ENCODE measurements around the gene PCED1B.
A peak's percentile ranks its signal among the peaks of the same experiment; 100 is the strongest.

PCED1B gene

DNA sequence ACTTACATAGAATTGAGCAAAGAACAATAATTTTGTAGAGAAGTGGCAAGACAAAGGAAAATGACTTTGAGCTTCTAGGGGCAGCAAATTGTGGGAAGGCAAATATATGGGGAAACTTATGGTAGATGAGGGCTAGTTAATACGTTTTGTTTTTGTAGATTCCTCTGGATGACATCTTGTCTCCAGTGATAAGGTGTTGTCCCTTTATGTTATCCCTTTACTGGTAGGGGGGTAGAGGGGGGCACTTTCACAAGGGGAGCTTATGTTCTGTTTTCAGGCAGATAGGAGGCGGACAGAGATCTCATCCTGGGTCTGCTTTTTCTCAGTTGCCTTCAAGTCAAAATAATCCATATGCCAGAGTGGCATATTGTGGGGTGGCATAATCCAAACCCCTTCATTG lies 106.8 kb downstream of the PCED1B start:
- H2BK5ac ChIP-seq (ENCODE audit: low read depth, low read length, poor library complexity), result no peak overlapping the region
- no peak overlapping the region for H2AFZ ChIP-seq (ENCODE audit: insufficient read depth, low read length, poor library complexity)
- peaks cover 3 to 5% of the 10 kb centered on the region in 2 experiments for H3K4me1 ChIP-seq (ENCODE audit: control insufficient read depth in 1 of 2, insufficient read depth in 2 of 2, low read length in 2 of 2)
- H4K91ac ChIP-seq (ENCODE audit: low read depth, low read length), result no peak overlapping the region
- no peaks in the 10 kb centered on the region for H3K9me3 ChIP-seq (ENCODE audit: insufficient read depth, low read depth, low read length)
- no peaks in the 10 kb centered on the region for H3K27me3 ChIP-seq (ENCODE audit: insufficient read depth, low read length)
- DNase-seq, result no peak
- H2BK12ac ChIP-seq (ENCODE audit: low read length), result no peak overlapping the region
- no peak overlapping the region for H3K4ac ChIP-seq (ENCODE audit: low read depth, low read length)
- no peak overlapping the region for H3K27ac ChIP-seq (ENCODE audit: low read depth, low read length)
- no peak overlapping the region for H4K8ac ChIP-seq (ENCODE audit: low read depth, low read length)
- H4K12ac ChIP-seq (ENCODE audit: low read depth, low read length), result no peak overlapping the region
- H2BK120ac ChIP-seq (ENCODE audit: insufficient read depth, low read length, poor library complexity), result no peak overlapping the region
- no peaks in the 10 kb centered on the region for H3K79me2 ChIP-seq (ENCODE audit: control insufficient read depth, insufficient read depth, low read length, poor library complexity)
- no peak overlapping the region for H3K14ac ChIP-seq (ENCODE audit: low read length)
- H2AK5ac ChIP-seq (ENCODE audit: low read length), result no peak overlapping the region
- no CpG with 5 or more reads among the region's 2 CpGs for WGBS (ENCODE audit: extremely low coverage, insufficient coverage, insufficient read length)
- no peak overlapping the region for H3K4me3 ChIP-seq (ENCODE audit: low read depth, low read length)
- H3K9ac ChIP-seq (ENCODE audit: low read length), result no peak overlapping the region
- H3K23ac ChIP-seq (ENCODE audit: low read length), result no peak overlapping the region
- no peaks in the 10 kb centered on the region for H3K36me3 ChIP-seq (ENCODE audit: control insufficient read depth in 1 of 2, insufficient read depth in 2 of 2, low read length in 2 of 2)
- no peaks in the 10 kb centered on the region for H3K79me1 ChIP-seq (ENCODE audit: low read length)
- no peak overlapping the region for H3K4me2 ChIP-seq (ENCODE audit: low read length)
- H3K18ac ChIP-seq (ENCODE audit: low read length), result no peak overlapping the region

GRCh38 chr12:47188576-47189441 lies 109.4 kb downstream of the PCED1B start:
- no peaks in the 10 kb centered on the region for H3K9me3 ChIP-seq (ENCODE audit: insufficient read depth, low read depth, low read length)
- H2BK12ac ChIP-seq (ENCODE audit: low read length), result no peak overlapping the region
- no peak overlapping the region for H3K14ac ChIP-seq (ENCODE audit: low read length)
- no peak overlapping the region for H3K9ac ChIP-seq (ENCODE audit: low read length)
- H3K4me1 ChIP-seq (ENCODE audit: control insufficient read depth in 1 of 2, insufficient read depth in 2 of 2, low read length in 2 of 2), result peaks cover 3 to 5% of the 10 kb centered on the region in 2 experiments
- no peaks in the 10 kb centered on the region for H3K79me2 ChIP-seq (ENCODE audit: control insufficient read depth, insufficient read depth, low read length, poor library complexity)
- no peak overlapping the region for H4K91ac ChIP-seq (ENCODE audit: low read depth, low read length)
- no peaks in the 10 kb centered on the region for H3K36me3 ChIP-seq (ENCODE audit: control insufficient read depth in 1 of 2, insufficient read depth in 2 of 2, low read length in 2 of 2)
- no peak overlapping the region for H4K12ac ChIP-seq (ENCODE audit: low read depth, low read length)
- no peak overlapping the region for H3K4me2 ChIP-seq (ENCODE audit: low read length)
- H3K79me1 ChIP-seq (ENCODE audit: low read length), result no peaks in the 10 kb centered on the region
- no peak overlapping the region for H2BK120ac ChIP-seq (ENCODE audit: insufficient read depth, low read length, poor library complexity)
- H3K27me3 ChIP-seq (ENCODE audit: insufficient read depth, low read length), result no peaks in the 10 kb centered on the region
- no peak overlapping the region for H3K4me3 ChIP-seq (ENCODE audit: low read depth, low read length)
- H2AFZ ChIP-seq (ENCODE audit: insufficient read depth, low read length, poor library complexity), result no peak overlapping the region
- H4K8ac ChIP-seq (ENCODE audit: low read depth, low read length), result no peak overlapping the region
- peak in 1 of 2 donors; percentile 12 for DNase-seq
- H2BK5ac ChIP-seq (ENCODE audit: low read depth, low read length, poor library complexity), result no peak overlapping the region
- H3K23ac ChIP-seq (ENCODE audit: low read length), result no peak overlapping the region
- H3K18ac ChIP-seq (ENCODE audit: low read length), result no peak overlapping the region
- H3K4ac ChIP-seq (ENCODE audit: low read depth, low read length), result no peak overlapping the region
- no peak overlapping the region for H2AK5ac ChIP-seq (ENCODE audit: low read length)
- WGBS (ENCODE audit: extremely low coverage, insufficient coverage, insufficient read length), result no CpG with 5 or more reads among the region's 6 CpGs
- H3K27ac ChIP-seq (ENCODE audit: low read depth, low read length), result no peak overlapping the region

GRCh38 chr12:47189728-47190127 lies 110.3 kb downstream of the PCED1B start:
- no peak overlapping the region for H4K8ac ChIP-seq (ENCODE audit: low read depth, low read length)
- H2BK120ac ChIP-seq (ENCODE audit: insufficient read depth, low read length, poor library complexity), result no peak overlapping the region
- WGBS (ENCODE audit: extremely low coverage, insufficient coverage, insufficient read length), result no CpG with 5 or more reads among the region's 3 CpGs
- H3K79me2 ChIP-seq (ENCODE audit: control insufficient read depth, insufficient read depth, low read length, poor library complexity), result no peaks in the 10 kb centered on the region
- H3K4me3 ChIP-seq (ENCODE audit: low read depth, low read length), result no peak overlapping the region
- H3K14ac ChIP-seq (ENCODE audit: low read length), result no peak overlapping the region
- H3K23ac ChIP-seq (ENCODE audit: low read length), result no peak overlapping the region
- H3K4ac ChIP-seq (ENCODE audit: low read depth, low read length), result no peak overlapping the region
- no peak for DNase-seq
- H4K91ac ChIP-seq (ENCODE audit: low read depth, low read length), result no peak overlapping the region
- H2AK5ac ChIP-seq (ENCODE audit: low read length), result no peak overlapping the region
- no peaks in the 10 kb centered on the region for H3K36me3 ChIP-seq (ENCODE audit: control insufficient read depth in 1 of 2, insufficient read depth in 2 of 2, low read length in 2 of 2)
- H2BK5ac ChIP-seq (ENCODE audit: low read depth, low read length, poor library complexity), result no peak overlapping the region
- H3K27me3 ChIP-seq (ENCODE audit: insufficient read depth, low read length), result no peaks in the 10 kb centered on the region
- no peak overlapping the region for H2BK12ac ChIP-seq (ENCODE audit: low read length)
- H3K9ac ChIP-seq (ENCODE audit: low read length), result no peak overlapping the region
- H3K18ac ChIP-seq (ENCODE audit: low read length), result no peak overlapping the region
- no peaks in the 10 kb centered on the region for H3K79me1 ChIP-seq (ENCODE audit: low read length)
- no peak overlapping the region for H3K4me2 ChIP-seq (ENCODE audit: low read length)
- H2AFZ ChIP-seq (ENCODE audit: insufficient read depth, low read length, poor library complexity), result no peak overlapping the region
- H3K27ac ChIP-seq (ENCODE audit: low read depth, low read length), result no peak overlapping the region
- no peaks in the 10 kb centered on the region for H3K9me3 ChIP-seq (ENCODE audit: insufficient read depth, low read depth, low read length)
- no peak overlapping the region for H4K12ac ChIP-seq (ENCODE audit: low read depth, low read length)
- peaks cover 3 to 5% of the 10 kb centered on the region in 2 experiments for H3K4me1 ChIP-seq (ENCODE audit: control insufficient read depth in 1 of 2, insufficient read depth in 2 of 2, low read length in 2 of 2)

DNA sequence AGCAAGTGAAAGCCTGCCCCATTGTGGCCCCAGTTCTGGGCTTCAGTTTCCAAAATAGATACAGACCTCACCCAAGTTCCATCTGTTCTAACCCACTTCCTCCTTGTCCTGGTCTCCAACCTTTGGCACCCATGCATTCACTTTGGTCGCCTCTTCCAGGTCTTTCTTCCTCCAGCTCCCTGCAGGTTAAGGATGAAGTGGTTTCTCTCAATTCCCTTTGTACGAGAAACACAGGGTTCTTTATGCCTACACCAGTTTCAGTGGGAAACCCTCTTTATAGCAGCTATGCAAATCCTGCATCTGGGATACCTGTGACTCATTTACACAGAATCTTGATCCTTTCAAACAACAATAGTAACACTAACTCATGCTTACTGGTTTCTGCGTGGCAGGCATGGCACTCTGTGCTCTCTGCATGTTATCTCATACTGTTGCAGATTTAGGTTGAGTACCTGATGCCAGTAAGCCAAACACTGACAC lies 110.9 kb downstream of the PCED1B start:
- peak in 1 of 2 donors; percentile 12 for DNase-seq
- Histone ChIP-seq H3K18ac (ENCODE audit: low read length) (no peak overlapping the region), H2AFZ (ENCODE audit: insufficient read depth, low read length, poor library complexity) (no peak overlapping the region), H2AK5ac (ENCODE audit: low read length) (no peak overlapping the region), H3K9me3 (ENCODE audit: insufficient read depth, low read depth, low read length) (no peaks in the 10 kb centered on the region), H3K4me2 (ENCODE audit: low read length) (no peak overlapping the region), H3K79me2 (ENCODE audit: control insufficient read depth, insufficient read depth, low read length, poor library complexity) (no peaks in the 10 kb centered on the region), H4K91ac (ENCODE audit: low read depth, low read length) (no peak overlapping the region), H3K4me3 (ENCODE audit: low read depth, low read length) (no peak overlapping the region), H3K9ac (ENCODE audit: low read length) (no peak overlapping the region), H3K4me1 (ENCODE audit: control insufficient read depth in 1 of 2, insufficient read depth in 2 of 2, low read length in 2 of 2) (peaks cover 3 to 5% of the 10 kb centered on the region in 2 experiments), H3K23ac (ENCODE audit: low read length) (no peak overlapping the region), H4K12ac (ENCODE audit: low read depth, low read length) (no peak overlapping the region), H3K36me3 (ENCODE audit: control insufficient read depth in 1 of 2, insufficient read depth in 2 of 2, low read length in 2 of 2) (no peaks in the 10 kb centered on the region), H4K8ac (ENCODE audit: low read depth, low read length) (no peak overlapping the region), H3K79me1 (ENCODE audit: low read length) (no peaks in the 10 kb centered on the region), H3K14ac (ENCODE audit: low read length) (no peak overlapping the region), H2BK12ac (ENCODE audit: low read length) (no peak overlapping the region), H2BK5ac (ENCODE audit: low read depth, low read length, poor library complexity) (no peak overlapping the region), H3K27me3 (ENCODE audit: insufficient read depth, low read length) (no peaks in the 10 kb centered on the region), H3K27ac (ENCODE audit: low read depth, low read length) (no peak overlapping the region), H2BK120ac (ENCODE audit: insufficient read depth, low read length, poor library complexity) (no peak overlapping the region), H3K4ac (ENCODE audit: low read depth, low read length) (no peak overlapping the region)
- WGBS (ENCODE audit: extremely low coverage, insufficient coverage, insufficient read length), result no CpG with 5 or more reads among the region's 3 CpGs

All from trophoblast cell (in vitro differentiated cells and primary cell).